Neutrophil (primary cell): ENCODE results near the gene MBD5.

Experiments
- H3K27ac ChIP-seq: fragments of 200-600 bp; sonication (generic); 2 replicates; pipeline ENCODE4 v1.5.1; 2016; ENCODE audit warnings: mild to moderate bottlenecking, moderate library complexity
- H3K27me3 ChIP-seq: fragments of 200-600 bp; sonication (generic); 2 replicates; pipeline ENCODE4 v1.6.0; 2016; ENCODE audit warnings: mild to moderate bottlenecking
- H3K36me3 ChIP-seq: fragments of 200-600 bp; sonication (generic); 2 replicates; pipeline ENCODE4 v1.5.1; 2017
- H3K4me1 ChIP-seq, 2 experiments: fragments of 200-600 bp in 1 of 2; sonication (generic) in 1 of 2; 1 replicate in 1 of 2; 2 replicates in 1 of 2; pipeline versions ENCODE4 v1.5.1 to v1.6.1; 2013 to 2016; ENCODE audit warnings: low read depth in 1 of 2, low read length in 1 of 2, mild to moderate bottlenecking in 1 of 2, moderate library complexity in 1 of 2; ENCODE audit not compliant: control insufficient read depth in 1 of 2, insufficient read depth in 1 of 2
- H3K4me3 ChIP-seq, 2 experiments: fragments of 200-600 bp in 1 of 2; sonication (generic) in 1 of 2; 1 replicate in 1 of 2; 2 replicates in 1 of 2; pipeline ENCODE4 v1.5.1; 2013 to 2016; ENCODE audit warnings: low read depth in 1 of 2, low read length in 1 of 2, mild to moderate bottlenecking in 1 of 2, moderate library complexity in 1 of 2
- H3K9me3 ChIP-seq: fragments of 200-600 bp; sonication (generic); 2 replicates; pipeline ENCODE4 v1.5.1; 2016
- CTCF ChIP-seq: fragments of 200-600 bp; sonication (generic); IDR thresholded peaks from 2 replicates; pipeline ENCODE4 v1.5.1; 2016; ENCODE audit warnings: antibody characterized with exemption

The MBD5 gene

GRCh38 chr2:148519013-148519412, 498.1 kb downstream of the MBD5 start:
- H3K27me3 ChIP-seq = no peaks in the 10 kb centered on the region
- no peak overlapping the region for H3K4me3 ChIP-seq
- no peak overlapping the region for H3K27ac ChIP-seq
- H3K4me1 ChIP-seq = no peaks in the 10 kb centered on the region
- no peak for TF ChIP-seq CTCF
- H3K36me3 ChIP-seq = no peaks in the 10 kb centered on the region
- H3K9me3 ChIP-seq = no peaks in the 10 kb centered on the region

- Histone ChIP-seq H3K4me3 (no peak overlapping the region), H3K4me1 (no peaks in the 10 kb centered on the region), H3K36me3 (no peaks in the 10 kb centered on the region), H3K27ac (no peak overlapping the region), H3K9me3 (no peaks in the 10 kb centered on the region), H3K27me3 (peaks cover 5% of the 10 kb centered on the region)
- no peak for TF ChIP-seq CTCF
Observed at GRCh38 chr2:148521181-148521580, 500.3 kb downstream of the MBD5 start.

- no peak for TF ChIP-seq CTCF
- H3K9me3 ChIP-seq = no peaks in the 10 kb centered on the region
- no peak overlapping the region for H3K27ac ChIP-seq
Observed at GRCh38 chr2:148523315-148523714, 502.4 kb downstream of the MBD5 start.

GRCh38 chr2:148524519-148524919, 503.6 kb downstream of the MBD5 start:
- Histone ChIP-seq H3K27ac (no peak overlapping the region), H3K36me3 (no peaks in the 10 kb centered on the region), H3K27me3 (peaks cover 5% of the 10 kb centered on the region), H3K9me3 (no peaks in the 10 kb centered on the region), H3K4me3 (no peak overlapping the region), H3K4me1 (no peaks in the 10 kb centered on the region)
- TF ChIP-seq CTCF = no peak

More at GRCh38 chr2:148523315-148523714, 502.4 kb downstream of the MBD5 start:
- Histone ChIP-seq H3K4me3 (no peak overlapping the region), H3K27me3 (peaks cover 5% of the 10 kb centered on the region), H3K4me1 (no peaks in the 10 kb centered on the region), H3K36me3 (no peaks in the 10 kb centered on the region)

- no peaks in the 10 kb centered on the region for H3K36me3 ChIP-seq
- peaks cover 5% of the 10 kb centered on the region for H3K27me3 ChIP-seq
- no peak overlapping the region for H3K4me3 ChIP-seq
- no peaks in the 10 kb centered on the region for H3K4me1 ChIP-seq
- no peak for TF ChIP-seq CTCF
- H3K9me3 ChIP-seq = no peaks in the 10 kb centered on the region
- H3K27ac ChIP-seq = no peak overlapping the region
Observed at GRCh38 chr2:148525130-148525529, 504.2 kb downstream of the MBD5 start.
